ENCODE measurements around the gene DDX10.

- no peak for TF ChIP-seq EZH2 (IDR thresholded peaks at IDR 0.05)
- no peak for TF ChIP-seq POLR2AphosphoS5 (IDR thresholded peaks at IDR 0.05; ENCODE audit: borderline replicate concordance, low read depth, low read length)
Measured at GRCh38 chr11:108743851-108744250, 79.0 kb downstream of the DDX10 start.
